GM06990 (cell line): ENCODE data around the gene TAF9B.
"Not testable (repeated sequence)": the region's sequence is repeated elsewhere in the genome, so short reads cannot be mapped to it uniquely, and the experiment has no call there.

Source experiments
- DNase-seq: peaks from one replicate; pipeline ENCODE4 v3.0.0-alpha.2; 2011; ENCODE audit not compliant: insufficient read length; ENCODE audit errors: extremely low read depth
- H3K27me3 ChIP-seq: replicated peaks from 2 replicates; pipeline ENCODE4 v1.6.0; 2011; ENCODE audit warnings: low read length; ENCODE audit not compliant: control insufficient read depth, insufficient read depth
- H3K36me3 ChIP-seq: 2 replicates; pipeline ENCODE4 v1.5.1; 2011; ENCODE audit warnings: low read length; ENCODE audit not compliant: control insufficient read depth, insufficient read depth
- H3K4me3 ChIP-seq: replicated peaks from 2 replicates; pipeline ENCODE4 v1.5.1; 2011; ENCODE audit warnings: low read depth, mild to moderate bottlenecking, control low read depth, low read length
- CTCF ChIP-seq: IDR thresholded peaks from 2 replicates; pipeline ENCODE4 v1.5.1; 2011; ENCODE audit warnings: low read length, control low read depth, mild to moderate bottlenecking, inconsistent platforms; ENCODE audit not compliant: insufficient read depth, poor library complexity, severe bottlenecking

The TAF9B gene

DNA sequence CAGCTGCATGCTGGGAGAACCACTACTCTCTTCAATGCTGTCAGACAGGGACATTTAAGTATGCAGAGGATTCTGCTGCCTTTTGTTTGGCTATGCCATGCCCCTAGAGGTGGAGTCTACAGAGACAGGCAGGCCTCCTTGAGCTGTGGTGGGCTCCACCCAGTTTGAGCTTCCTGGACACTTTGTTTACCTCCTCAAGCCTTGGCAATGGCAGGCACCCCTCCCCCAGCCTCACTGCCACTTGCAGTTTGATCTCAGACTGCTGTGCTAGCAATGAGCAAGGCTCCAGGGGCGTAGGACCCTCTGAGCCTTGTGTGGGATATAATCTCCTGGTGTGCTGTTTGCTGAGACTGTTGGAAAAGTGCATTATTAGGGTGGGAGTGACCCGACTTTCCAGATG is 17.9 kb upstream of the TAF9B start:
- H3K36me3 ChIP-seq, DNase-seq, H3K4me3 ChIP-seq, H3K27me3 ChIP-seq: not testable (repeated sequence)

DNA sequence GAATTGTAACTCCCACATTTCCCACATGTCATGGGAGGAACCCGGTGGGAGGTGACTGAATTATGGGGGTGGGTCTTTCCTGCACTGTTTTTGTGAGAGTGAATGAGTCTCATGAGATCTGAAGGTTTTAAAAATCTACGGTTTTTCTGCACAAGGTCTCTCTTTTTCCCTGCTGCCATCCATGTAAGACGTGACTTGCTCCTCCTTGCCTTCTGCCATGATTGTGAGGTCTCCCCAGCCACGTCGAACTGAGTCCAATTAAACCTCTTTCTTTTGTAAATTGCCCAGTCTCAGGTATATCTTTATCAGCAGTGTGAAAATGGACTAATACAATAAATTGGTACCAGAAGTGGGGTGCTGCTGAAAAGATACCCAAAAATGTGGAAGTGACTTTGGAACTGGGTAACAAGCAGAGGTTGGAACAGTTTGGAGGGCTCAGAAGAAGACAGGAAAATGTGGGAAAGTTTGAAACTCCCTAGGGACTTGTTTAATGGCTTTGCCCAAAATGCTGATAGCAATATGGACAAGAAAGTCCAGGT is 7.6 kb upstream of the TAF9B start:
- H3K4me3 ChIP-seq, H3K36me3 ChIP-seq, H3K27me3 ChIP-seq, DNase-seq: not testable (repeated sequence)

DNA sequence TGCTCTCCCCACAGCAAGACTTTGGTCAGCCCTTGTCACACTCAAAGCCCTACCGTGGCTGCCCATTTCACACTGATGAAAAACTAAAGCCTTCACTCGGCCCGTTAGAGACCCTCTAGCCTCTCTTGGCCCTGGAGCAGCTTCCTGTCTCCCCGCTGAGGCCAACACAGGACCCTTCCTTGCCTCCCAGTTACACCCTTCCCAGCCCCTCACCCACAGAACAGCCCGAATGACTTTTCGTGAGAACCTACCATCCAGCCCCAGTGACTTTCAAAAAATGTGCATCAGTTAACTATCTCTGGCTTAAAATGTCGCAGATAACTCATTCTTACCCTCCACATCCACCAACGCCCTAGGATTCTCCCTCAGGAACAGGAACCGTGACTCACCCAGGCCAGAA is 756 bp upstream of the TAF9B start:
- H3K36me3 ChIP-seq: no peaks in the 10 kb centered on the region
- H3K4me3 ChIP-seq: no peak overlapping the region
- DNase-seq: no peak
- no peak for TF ChIP-seq CTCF
- H3K27me3 ChIP-seq: no peaks in the 10 kb centered on the region

DNA sequence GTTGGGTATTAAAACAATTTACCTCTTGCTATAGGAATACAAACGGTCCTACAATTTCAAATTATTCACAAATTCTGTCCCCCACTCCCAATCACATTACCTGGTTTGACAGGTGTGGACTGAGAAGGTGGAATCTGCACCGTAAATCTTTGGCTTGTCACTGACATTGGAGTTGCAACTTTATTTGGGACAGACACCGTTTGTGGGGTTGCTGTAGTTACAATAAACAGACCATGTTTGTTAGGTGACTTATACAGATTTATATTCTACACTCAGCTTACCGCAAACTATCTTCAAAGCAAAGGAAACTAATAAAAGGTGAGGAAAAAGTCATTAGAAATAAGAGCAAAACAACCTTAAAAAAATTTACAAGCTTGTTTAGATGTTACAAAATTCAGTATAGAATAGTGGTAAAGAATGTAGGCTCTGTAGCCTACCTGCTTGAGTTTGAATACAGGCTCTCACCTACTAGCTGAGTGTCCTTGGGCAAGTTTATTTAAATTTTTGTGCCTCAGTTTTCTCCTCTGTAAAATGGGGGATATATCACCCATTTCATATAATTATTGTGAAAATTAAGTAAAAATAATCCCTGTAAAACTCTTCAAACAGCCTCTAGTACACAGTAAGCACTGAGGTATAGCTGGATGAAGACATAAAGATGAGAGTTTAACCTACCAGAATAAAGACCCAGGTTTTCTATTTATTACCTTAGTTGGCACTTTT is 6.1 kb downstream of the TAF9B start:
- Histone ChIP-seq H3K36me3 (no peaks in the 10 kb centered on the region), H3K4me3 (no peak overlapping the region), H3K27me3 (no peaks in the 10 kb centered on the region)
- DNase-seq: no peak
- no peak for TF ChIP-seq CTCF

DNA sequence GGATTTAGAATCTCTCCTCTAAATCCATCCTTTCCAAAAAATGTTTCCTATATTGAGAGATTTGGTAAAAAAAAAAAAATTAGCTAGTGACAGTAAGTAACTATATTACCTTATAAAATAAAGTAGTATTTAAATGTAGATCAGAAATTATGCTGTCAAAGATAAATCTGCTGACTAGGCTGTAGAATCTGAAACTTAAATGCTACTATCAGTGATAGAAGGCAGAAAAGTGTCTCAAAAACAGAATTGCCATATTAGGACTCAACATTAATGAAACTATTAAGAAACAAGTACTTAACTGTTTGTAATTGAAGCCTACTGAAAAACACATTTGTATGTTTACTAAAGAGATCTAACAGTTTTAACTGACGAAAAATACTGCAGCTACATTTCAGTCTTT is 8.3 kb downstream of the TAF9B start:
- no peak for TF ChIP-seq CTCF
- Histone ChIP-seq H3K36me3 (no peaks in the 10 kb centered on the region), H3K27me3 (no peaks in the 10 kb centered on the region), H3K4me3 (no peak overlapping the region)
- no peak for DNase-seq

DNA sequence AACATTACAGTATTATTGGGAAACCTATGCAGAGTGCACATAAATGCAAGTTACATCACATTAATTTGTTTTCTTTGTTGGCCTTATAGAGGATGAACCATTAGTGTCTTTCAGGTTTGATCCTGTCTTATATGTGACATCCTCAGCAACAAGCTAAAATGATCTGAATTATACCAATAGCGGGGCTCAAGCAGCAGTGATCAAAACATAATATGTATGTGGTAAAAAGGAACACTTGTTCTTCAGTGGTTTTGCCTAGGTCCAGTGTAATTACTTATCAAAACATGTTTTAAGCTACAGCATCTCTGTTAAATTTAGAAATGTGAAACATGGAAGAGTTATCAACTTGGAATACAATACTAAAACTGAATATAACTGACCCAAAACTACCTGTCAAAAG is 9.1 kb downstream of the TAF9B start:
- Histone ChIP-seq H3K4me3 (no peak overlapping the region), H3K27me3 (no peaks in the 10 kb centered on the region), H3K36me3 (no peaks in the 10 kb centered on the region)
- TF ChIP-seq CTCF: no peak
- DNase-seq: no peak

- no peak for DNase-seq
- H3K27me3 ChIP-seq: no peaks in the 10 kb centered on the region
- H3K36me3 ChIP-seq: peaks cover 2% of the 10 kb centered on the region; the same call in 1 of the 2 replicates
- H3K4me3 ChIP-seq: no peak overlapping the region
- no peak for TF ChIP-seq CTCF
These were observed 9.7 kb downstream of the TAF9B start for GRCh38 chrX:78129714-78130113.

DNA sequence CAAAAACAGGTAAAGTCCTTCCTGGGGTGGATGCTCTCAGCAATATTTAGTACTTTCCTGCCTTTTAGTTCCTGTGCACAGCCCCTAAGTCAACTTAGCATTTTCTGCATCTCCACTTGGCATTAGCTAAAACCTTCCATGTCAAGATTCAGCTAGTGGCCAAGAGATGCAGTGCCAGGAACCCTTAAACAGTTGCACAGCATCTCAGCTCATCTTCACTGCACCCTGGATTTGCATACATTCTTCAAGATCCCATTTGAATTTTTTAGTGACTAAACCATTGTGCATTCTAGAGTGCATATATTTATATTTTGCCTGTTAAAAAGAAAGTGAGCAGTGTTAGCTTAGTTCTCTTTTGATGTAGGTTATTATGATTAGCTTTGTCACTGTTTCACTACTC is 13.7 kb downstream of the TAF9B start:
- DNase-seq, H3K27me3 ChIP-seq, H3K4me3 ChIP-seq, H3K36me3 ChIP-seq: not testable (repeated sequence)
